DMS79 (cell line): ENCODE measurements around the gene BICDL2.
"Not testable (repeated sequence)": the region's sequence is repeated elsewhere in the genome, so short reads cannot be mapped to it uniquely, and the experiment has no call there.

ENCODE experiments used
- DNase-seq: peaks from one replicate; lab custom pipeline; 2025; lab: John Stamatoyannopoulos, UW

BICDL2 gene

DNA sequence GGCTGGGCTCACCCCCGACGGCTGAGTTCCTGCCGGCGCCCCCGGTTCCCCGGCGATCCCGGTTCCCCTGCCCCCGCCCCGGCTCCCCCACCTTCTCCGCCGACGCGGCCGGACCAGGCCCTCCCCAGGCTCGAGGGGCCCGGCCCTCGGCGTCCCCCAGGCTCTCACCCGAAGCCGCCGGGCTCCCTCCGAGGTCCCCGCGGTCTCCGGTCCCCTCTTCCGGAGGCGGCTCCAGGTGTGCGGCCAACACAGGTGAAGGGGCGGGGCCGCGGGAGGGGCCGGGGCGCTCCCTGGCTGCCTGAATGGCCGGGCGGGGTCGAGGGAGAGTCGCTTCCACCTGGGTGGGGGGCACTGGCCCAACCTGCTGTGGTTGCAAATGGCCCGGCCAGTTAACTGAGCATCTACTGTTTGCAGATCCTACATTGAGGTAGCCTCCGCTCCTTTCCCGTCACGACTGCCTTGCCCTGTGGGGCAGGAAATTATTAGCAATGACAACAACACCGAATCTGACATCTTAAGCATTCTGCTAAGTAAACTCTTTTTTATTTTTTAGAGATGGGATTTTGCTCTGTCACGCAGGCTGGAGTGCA is at the start of gene BICDL2:
TSS of gene BICDL2 (minus strand) at position 219 of the 590 bp plus-strand sequence. CDS start 1,448 bp downstream, outside the sequence.
- no peak for DNase-seq

- DNase-seq = no peak
Measured at GRCh38 chr16:3085868-3086595, 49.3 kb upstream of the BICDL2 start.

DNA sequence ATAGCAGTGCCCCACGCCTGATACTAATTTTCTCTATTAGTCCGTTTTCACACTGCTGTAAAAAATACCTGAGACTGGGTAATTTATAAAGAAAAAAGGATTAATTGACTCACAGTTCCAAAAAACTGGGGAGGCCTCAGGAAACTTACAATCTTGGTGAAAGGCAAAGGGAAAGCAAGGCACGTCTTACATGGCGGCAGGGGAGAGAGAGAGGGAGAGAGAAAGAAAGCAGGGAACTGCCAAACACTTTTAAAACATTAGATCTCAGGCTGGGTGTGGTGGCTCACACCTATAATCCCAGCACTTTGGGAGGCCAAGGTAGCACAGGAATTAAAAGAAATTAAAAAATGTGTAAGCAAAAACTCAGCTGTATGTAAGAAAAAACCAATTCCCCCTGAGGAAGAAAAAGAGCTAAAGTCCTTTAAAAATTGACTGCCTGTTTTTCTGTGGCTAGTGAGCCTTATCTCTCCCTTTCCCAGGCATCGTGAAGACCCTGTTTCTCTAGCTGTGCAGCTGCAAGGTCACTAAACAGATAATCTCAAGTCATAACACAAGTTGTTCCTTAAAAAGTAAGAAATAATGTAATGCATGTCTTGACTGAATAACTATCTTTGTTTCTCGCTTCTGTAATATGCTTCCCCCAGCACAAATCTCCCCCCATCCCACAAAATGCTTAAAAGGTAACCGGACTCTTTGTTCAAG is 48.4 kb upstream of the BICDL2 start:
- DNase-seq = no peak

- DNase-seq = no peak
Measured at GRCh38 chr16:3084491-3084890, 47.7 kb upstream of the BICDL2 start.

- not testable (repeated sequence) for DNase-seq
Measured at GRCh38 chr16:3083408-3083807, 46.7 kb upstream of the BICDL2 start.

GRCh38 chr16:3081957-3082356 is 45.2 kb upstream of the BICDL2 start:
- DNase-seq = not testable (repeated sequence)

GRCh38 chr16:3080024-3080423 is 43.3 kb upstream of the BICDL2 start:
- DNase-seq = no peak

DNA sequence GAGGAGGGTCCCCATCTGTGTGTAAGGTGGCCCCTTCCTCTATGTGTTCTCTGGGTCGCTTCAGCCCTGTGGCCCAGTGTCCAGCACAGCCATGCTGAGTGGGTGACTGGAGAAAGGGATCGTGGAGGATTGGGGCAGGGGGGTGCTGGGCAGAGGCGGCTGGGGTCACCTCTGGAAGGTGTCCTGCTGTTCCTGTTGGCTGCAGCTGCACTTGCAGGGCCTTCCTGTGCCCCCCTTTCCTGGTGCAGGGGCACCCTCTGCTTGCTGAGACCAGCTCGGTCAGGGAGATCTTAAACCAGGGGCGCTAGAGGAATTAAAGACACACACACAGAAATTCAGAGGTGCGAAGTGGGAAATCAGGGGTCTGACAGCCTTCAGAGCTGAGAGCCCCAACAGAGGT is 39.8 kb upstream of the BICDL2 start:
- no peak for DNase-seq

- not testable (repeated sequence) for DNase-seq
Measured at GRCh38 chr16:3075946-3076345, 39.2 kb upstream of the BICDL2 start.

DNA sequence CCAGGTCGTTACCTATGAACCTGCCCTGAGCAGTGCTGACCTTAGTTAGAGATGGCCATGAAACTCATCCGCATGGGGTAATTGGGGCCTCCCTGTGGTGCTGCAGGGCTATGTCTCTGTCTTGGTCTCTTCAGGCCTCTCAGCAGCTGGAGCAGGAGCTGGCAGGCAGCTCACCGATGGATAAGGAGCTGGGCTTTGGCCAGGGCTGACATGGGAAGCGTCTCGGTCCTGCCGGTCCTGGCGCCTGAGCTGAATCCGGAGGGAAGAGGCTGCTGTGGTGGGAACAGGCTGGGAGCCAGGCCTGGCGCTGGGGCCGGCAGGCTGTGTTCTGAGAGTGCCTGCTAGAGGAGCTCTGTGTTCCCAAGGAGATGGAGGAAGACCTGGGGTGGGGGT is 38.8 kb upstream of the BICDL2 start:
- no peak for DNase-seq

DNA sequence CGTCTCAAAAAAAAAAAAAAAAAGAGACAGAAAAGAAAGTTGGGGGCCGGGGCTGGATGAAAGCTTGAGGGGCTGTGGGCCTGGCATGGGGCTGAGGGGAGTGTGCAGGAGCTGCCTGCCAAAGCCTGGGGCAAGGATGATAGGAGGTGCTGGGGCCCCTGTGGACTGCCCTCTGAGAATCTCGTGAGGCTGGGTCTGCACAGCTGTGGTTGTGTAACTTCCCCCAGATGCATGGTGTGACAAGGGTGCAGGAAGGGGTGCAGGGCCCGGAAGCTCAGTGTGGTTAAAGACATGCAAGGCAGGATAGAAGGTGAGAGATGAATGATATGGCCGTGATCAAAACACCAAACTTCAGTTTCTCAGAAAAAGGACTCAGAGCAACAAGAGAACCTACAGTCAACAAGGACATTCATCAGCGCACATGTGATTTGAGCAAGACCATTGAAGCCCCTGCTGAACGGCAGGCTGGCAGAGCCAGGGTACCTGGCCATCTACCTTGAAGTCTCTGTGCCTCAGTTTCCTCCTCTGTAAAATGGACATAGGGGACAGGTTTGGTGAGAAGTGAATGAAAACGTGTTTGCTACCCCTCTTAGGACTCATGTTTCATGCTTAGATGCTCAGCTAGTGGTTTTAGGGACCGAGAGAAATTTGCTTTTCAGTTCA is 38.2 kb upstream of the BICDL2 start:
- no peak for DNase-seq

DNA sequence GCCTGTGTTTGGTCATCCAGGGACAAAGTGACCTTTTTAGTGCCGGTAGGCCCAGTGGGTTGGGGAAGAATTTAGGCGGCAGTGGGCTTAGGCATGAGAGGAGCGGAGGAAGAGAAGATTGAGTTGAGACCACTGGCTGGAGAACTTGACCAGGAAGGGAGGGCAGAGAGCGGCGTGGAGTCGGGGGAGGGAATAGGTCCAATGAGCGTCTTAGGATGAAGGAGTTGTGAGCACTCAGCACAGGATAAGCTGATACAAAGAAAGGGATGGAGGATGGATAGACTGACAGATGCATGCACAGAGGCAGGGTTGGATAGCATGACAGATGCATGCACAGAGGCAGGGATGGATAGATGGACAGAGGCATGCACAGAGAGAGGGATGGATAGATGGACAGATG is 36.7 kb upstream of the BICDL2 start:
- DNase-seq = no peak

GRCh38 chr16:3072576-3073263 is 36.0 kb upstream of the BICDL2 start:
- DNase-seq = not testable (repeated sequence)

DNA sequence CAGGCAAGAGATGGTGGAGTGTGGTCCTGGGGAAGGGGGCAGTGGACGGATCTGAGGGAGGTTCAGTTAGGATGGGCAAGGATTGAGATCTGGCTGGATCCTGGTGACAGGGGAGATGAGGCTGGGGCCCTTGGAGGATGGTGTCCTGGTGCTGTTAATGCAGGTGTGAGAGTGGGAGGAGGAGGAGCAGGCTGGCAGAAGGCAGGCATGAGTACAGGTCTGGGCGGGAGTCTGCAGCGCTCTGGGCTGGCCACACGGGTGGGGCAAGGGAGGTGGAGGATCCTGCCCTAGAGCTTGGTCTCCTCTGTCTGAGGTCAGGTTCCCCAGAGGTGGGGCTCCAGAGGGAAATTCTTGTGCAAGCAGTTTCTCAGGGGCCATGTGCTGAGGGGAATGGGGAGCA is 35.4 kb upstream of the BICDL2 start:
- not testable (repeated sequence) for DNase-seq

- DNase-seq = no peak
Measured at GRCh38 chr16:3071655-3072054, 34.9 kb upstream of the BICDL2 start.

DNA sequence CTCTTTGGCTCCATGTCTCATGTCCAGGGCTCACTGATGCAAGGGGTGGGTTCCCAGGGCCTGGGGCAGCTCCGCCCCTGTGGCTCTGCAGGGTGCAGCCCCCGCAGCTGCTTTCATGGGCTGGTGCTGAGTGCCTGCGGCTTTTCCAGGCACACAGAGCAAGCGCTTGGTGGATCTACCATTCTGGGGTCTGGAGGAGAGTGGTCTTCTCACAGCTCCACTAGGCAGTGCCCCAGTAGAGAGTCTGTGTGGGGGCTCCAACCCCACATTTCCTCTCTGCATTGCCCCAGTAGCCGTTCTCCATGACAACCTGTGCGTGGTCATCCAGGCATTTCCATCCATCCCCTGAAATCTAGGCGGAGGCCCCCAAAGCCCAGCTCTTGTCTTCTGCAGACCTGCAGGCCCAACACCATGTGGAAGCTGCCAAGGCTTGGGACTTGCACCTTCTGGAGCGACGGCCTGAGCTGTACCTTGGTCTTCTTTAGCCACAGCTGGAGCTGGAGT is 33.9 kb upstream of the BICDL2 start:
- no peak for DNase-seq

DNA sequence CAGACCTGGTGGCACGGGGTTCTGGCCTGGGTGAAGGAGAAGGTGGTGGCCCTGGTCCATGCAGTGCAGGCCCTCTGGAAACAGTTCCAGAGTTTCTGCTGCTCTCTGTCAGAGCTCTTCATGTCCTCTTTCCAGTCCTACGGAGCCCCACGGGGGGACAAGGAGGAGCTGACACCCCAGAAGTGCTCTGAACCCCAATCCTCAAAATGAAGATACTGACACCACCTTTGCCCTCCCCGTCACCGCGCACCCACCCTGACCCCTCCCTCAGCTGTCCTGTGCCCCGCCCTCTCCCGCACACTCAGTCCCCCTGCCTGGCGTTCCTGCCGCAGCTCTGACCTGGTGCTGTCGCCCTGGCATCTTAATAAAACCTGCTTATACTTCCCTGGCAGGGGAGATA is 32.4 kb upstream of the BICDL2 start:
- DNase-seq = not testable (repeated sequence)

- DNase-seq = no peak
Measured at GRCh38 chr16:3068487-3068886, 31.7 kb upstream of the BICDL2 start.

- DNase-seq = no peak
Measured at GRCh38 chr16:3066440-3066748, 29.6 kb upstream of the BICDL2 start.

DNA sequence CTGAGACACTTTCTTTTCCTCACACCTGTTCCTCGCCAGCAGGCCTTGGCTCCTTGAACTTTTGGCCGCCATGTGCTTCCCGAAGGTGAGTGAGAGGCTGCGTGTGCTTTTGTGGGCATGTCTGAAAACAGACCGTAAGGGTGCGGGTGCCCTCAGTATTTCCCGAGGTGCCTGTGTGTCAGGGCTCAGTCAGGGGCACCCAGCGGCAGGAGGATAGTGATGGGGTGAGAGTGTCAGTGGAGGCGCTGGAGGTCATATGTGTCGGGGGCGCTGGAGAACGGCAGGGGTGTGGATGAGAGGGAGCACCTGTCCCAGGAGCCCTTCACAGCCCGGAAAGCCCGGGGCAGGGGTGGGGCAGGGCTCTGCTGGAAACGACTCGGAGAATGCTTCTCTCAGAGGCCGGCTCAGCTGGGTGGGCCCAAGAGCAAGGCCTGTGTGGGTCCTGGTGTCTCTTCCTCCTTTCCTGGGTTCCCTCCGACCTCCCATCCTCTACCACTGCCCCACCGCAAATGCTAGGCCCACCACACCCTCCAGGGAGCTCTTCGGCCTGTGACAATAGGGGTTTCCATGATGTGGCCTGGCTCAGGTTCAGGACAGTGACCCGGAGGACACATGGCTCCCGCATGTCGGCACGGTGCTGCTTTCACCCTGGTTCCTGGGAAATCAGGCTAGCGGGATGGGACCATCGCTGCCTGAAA is 29.1 kb upstream of the BICDL2 start:
- no peak for DNase-seq

GRCh38 chr16:3065069-3065741 is 28.5 kb upstream of the BICDL2 start, which contains the start of gene IL32:
IL32 (plus strand) TSS chr16:3065640; CDS start chr16:3065812, 172 bp downstream.
- no peak for DNase-seq
